Endothelial cell of umbilical vein (primary cell): ENCODE results near the gene AQP12B. TPM values are rescaled to one million over a fixed set of nuclear protein-coding genes. Genes with fewer than 3 reads are reported as not detected.

Source experiments
- BruUV-seq: library from RNA; stranded (reverse); fragments of 400-500 nt; replicated peaks from 2 replicates; lab custom pipeline; 2021; lab: Mats Ljungman, UMichigan
- CTCF ChIA-PET: fragments of 300-600, 350-600 bp; sonication (Branson Sonifier 250); formaldehyde crosslinking; loops from one replicate; lab custom pipeline; 2021; ENCODE audit warnings: antibody characterized with exemption, inconsistent platforms; lab: Charles Lee
- POLR2A ChIA-PET: fragments of 300-600, 350-600 bp; sonication (Branson Sonifier 250); formaldehyde crosslinking; loops from one replicate; lab custom pipeline; 2021; ENCODE audit warnings: antibody characterized with exemption, inconsistent platforms; lab: Charles Lee
- DNase-seq: peaks from one replicate; pipeline ENCODE4 v3.0.0-alpha.2; 2011; ENCODE audit warnings: low read depth, low spot score
- FAIRE-seq: peaks from 2 replicates; lab custom pipeline; 2011; peaks lifted over from hg19 to GRCh38; lab: Jason Lieb, UNC
- H2AFZ ChIP-seq: 2 replicates; pipeline ENCODE4 v1.6.0; 2012; ENCODE audit warnings: low read depth, low read length, control low read depth, inconsistent platforms
- H3K27ac ChIP-seq: 2 replicates; pipeline ENCODE4 v1.5.1; 2011; ENCODE audit warnings: low read depth, mild to moderate bottlenecking, control low read depth, low read length, moderate library complexity; ENCODE audit not compliant: insufficient read depth
- H3K27me3 ChIP-seq, 2 experiments: 2 replicates each; pipeline versions ENCODE4 v1.6.0 to v1.6.1; 2011; ENCODE audit warnings: low read length in 2 of 2, mixed read lengths in 1 of 2; ENCODE audit not compliant: control insufficient read depth in 2 of 2, insufficient read depth in 2 of 2
- H3K36me3 ChIP-seq, 2 experiments: 2 replicates in 1 of 2; 3 replicates in 1 of 2; pipeline ENCODE4 v1.5.1; 2011; ENCODE audit warnings: low read length in 2 of 2, mild to moderate bottlenecking in 1 of 2, moderate library complexity in 1 of 2; ENCODE audit not compliant: control insufficient read depth in 2 of 2, insufficient read depth in 2 of 2; ENCODE audit errors: extremely low read depth in 1 of 2
- H3K4me1 ChIP-seq: 3 replicates; pipeline ENCODE4 v1.5.1; 2011; ENCODE audit warnings: mild to moderate bottlenecking, low read length; ENCODE audit not compliant: control insufficient read depth, insufficient read depth; ENCODE audit errors: extremely low read depth
- H3K4me2 ChIP-seq: 2 replicates; pipeline ENCODE4 v1.6.1; 2011; ENCODE audit warnings: low read length, control low read depth, mixed read lengths; ENCODE audit not compliant: insufficient read depth
- H3K4me3 ChIP-seq, 3 experiments: fragments of 200-600 bp in 1 of 3; sonication (generic), shearing (Covaris generic) in 1 of 3; replicated peaks in 1 of 3; 2 replicates each; pipeline ENCODE4 v1.5.1; 2011 to 2016; ENCODE audit warnings: control low read depth in 3 of 3, low read length in 3 of 3, mild to moderate bottlenecking in 2 of 3, inconsistent platforms in 1 of 3, low read depth in 1 of 3, moderate library complexity in 1 of 3; ENCODE audit not compliant: insufficient read depth in 1 of 3
- H3K79me2 ChIP-seq: 2 replicates; pipeline ENCODE4 v1.6.0; 2012; ENCODE audit warnings: low read length, inconsistent platforms; ENCODE audit not compliant: control insufficient read depth, insufficient read depth
- H3K9ac ChIP-seq: replicated peaks from 2 replicates; pipeline ENCODE3; 2011; ENCODE audit warnings: low read length, control low read depth; ENCODE audit not compliant: insufficient read depth; ENCODE audit errors: extremely low read depth
- H3K9me1 ChIP-seq: replicated peaks from 3 replicates; pipeline ENCODE4 v1.6.0; 2011; ENCODE audit warnings: mild to moderate bottlenecking, low read length; ENCODE audit not compliant: control insufficient read depth, insufficient read depth; ENCODE audit errors: extremely low read depth
- H3K9me3 ChIP-seq: replicated peaks from 2 replicates; pipeline ENCODE4 v1.5.1; 2012; ENCODE audit warnings: low read length, inconsistent platforms; ENCODE audit not compliant: control insufficient read depth, insufficient read depth
- H4K20me1 ChIP-seq: replicated peaks from 2 replicates; pipeline ENCODE3; 2011; ENCODE audit warnings: mild to moderate bottlenecking, low read length; ENCODE audit not compliant: control insufficient read depth, insufficient read depth; ENCODE audit errors: extremely low read depth
- EZH2 ChIP-seq: IDR thresholded peaks from 2 replicates; pipeline ENCODE4 v1.6.1; 2012; ENCODE audit warnings: borderline replicate concordance, low read depth, mild to moderate bottlenecking, moderate library complexity, low read length, inconsistent platforms; ENCODE audit not compliant: severe bottlenecking
- FOS ChIP-seq: IDR thresholded peaks from 2 replicates; pipeline ENCODE4 v1.6.1; 2011; ENCODE audit warnings: mild to moderate bottlenecking, low read length, moderate library complexity, borderline replicate concordance; ENCODE audit not compliant: insufficient read depth
- GATA2 ChIP-seq: IDR thresholded peaks from 2 replicates; pipeline ENCODE4 v1.7.0; 2011; ENCODE audit warnings: low read depth, mild to moderate bottlenecking, moderate library complexity, mixed read lengths, low read length; ENCODE audit not compliant: insufficient read length, insufficient read depth
- JUN ChIP-seq: IDR thresholded peaks from 2 replicates; pipeline ENCODE4 v1.6.1; 2011; ENCODE audit warnings: borderline replicate concordance, low read depth; ENCODE audit not compliant: insufficient read length, insufficient read depth
- MYC ChIP-seq: IDR thresholded peaks from one replicate; pipeline ENCODE4 v1.6.1; 2011; ENCODE audit warnings: mild to moderate bottlenecking, low read depth, low read length
- POLR2A ChIP-seq: IDR thresholded peaks from 2 replicates; pipeline ENCODE4 v1.6.1; 2012; ENCODE audit warnings: low read depth, mild to moderate bottlenecking, control low read depth, low read length
- POLR2AphosphoS5 ChIP-seq: IDR thresholded peaks from 2 replicates; pipeline ENCODE4 v1.6.1; 2012; ENCODE audit warnings: low read depth, mild to moderate bottlenecking, control low read depth, low read length, moderate library complexity; ENCODE audit not compliant: insufficient read depth
- dilution Hi-C: fragments of 300-500 bp; cut with MboI; formaldehyde crosslinking; loops from one replicate; pipeline ENCODE4 v1.15.0; 2019; ENCODE audit warnings: low sequenced_read_pairs; ENCODE audit not compliant: extremely low pct_ligation_motif_present
- intact Hi-C: fragments of 100-400 bp; cut with micrococcal nuclease; formaldehyde crosslinking; loops from one replicate; pipeline ENCODE4 v1.10.0; 2022
- polyA plus RNA-seq, 4 experiments: library from polyadenylated mRNA; depleted of rRNA in 3 of 4; stranded (reverse) in 3 of 4; unstranded in 1 of 4; fragments of >200 nt; gene quantifications; 2 replicates each; pipeline versions ENCODE4 v1.2.1 to v1.2.3, GENCODE V29; 2011 to 2012; ENCODE audit warnings: missing spikeins in 1 of 4
- total RNA-seq: library from RNA; stranded (reverse); gene quantifications from 2 replicates; pipeline ENCODE4 v1.2.3, GENCODE V29; 2021
- TF ChIP-seq, protein P1 (sequence below): IDR thresholded peaks from 2 replicates; pipeline ENCODE4 v1.6.1; 2011; ENCODE audit not compliant: insufficient read depth, insufficient read length
- TF ChIP-seq, protein P2 (sequence below), 2 donors: IDR thresholded peaks; 1 replicate in 1 of 2; 2 replicates in 1 of 2; pipeline ENCODE4 v1.5.1; 2011; ENCODE audit warnings: low read length in 2 of 2, mild to moderate bottlenecking in 2 of 2, moderate library complexity in 2 of 2, control low read depth in 1 of 2, inconsistent platforms in 1 of 2, low read depth in 1 of 2; ENCODE audit not compliant: insufficient read depth in 1 of 2; ENCODE audit errors: extremely low read depth in 1 of 2

The AQP12B gene
- total and polyA plus RNA-seq, 2 donors (not counting 3 experiments of a cell fraction or from before 2014, with no cell fraction given) = not detected

DNA sequence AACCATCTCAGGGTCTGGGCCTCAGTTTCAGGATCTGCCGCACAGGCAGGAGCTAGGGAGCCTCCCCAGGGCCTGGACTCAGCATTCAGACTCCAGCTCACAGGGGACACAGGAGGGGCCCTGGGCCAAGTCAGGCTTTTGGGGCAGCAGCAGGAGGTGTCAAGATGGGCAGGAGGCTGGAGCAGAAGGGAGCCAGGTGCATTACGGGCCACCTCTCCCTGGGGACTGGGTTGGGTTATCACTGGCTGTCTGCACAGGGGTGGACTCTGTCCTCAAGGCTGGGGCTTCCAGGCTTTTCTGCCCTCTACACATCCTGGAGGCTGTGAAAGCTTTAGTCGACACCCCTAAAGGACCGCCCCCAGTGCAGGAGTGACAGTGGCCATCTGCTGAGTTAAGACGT, 29.0 kb upstream of the AQP12B start:
- CTCF ChIA-PET = no interaction called here

More for the DNA sequence above, 29.0 kb upstream of the AQP12B start:
- H3K4me1 ChIP-seq = no peaks in the 10 kb centered on the region
- dilution Hi-C loops = no loop called here
- H3K27me3 ChIP-seq = no peaks in the 10 kb centered on the region
- DNase-seq (no peak), FAIRE-seq (no peak)
- POLR2A ChIA-PET = no interaction called here
- H3K27ac ChIP-seq = no peak overlapping the region
- H3K4me3 ChIP-seq = no peak overlapping the region
- no peak overlapping the region for H3K4me2 ChIP-seq
- H3K79me2 ChIP-seq = no peaks in the 10 kb centered on the region
- no peak overlapping the region for H2AFZ ChIP-seq
- no peaks in the 10 kb centered on the region for H4K20me1 ChIP-seq
- no peak overlapping the region for H3K9ac ChIP-seq
- H3K36me3 ChIP-seq = no peaks in the 10 kb centered on the region
- no TSS peak for BruUV-seq
- intact Hi-C loops = no loop called here
- no peaks in the 10 kb centered on the region for H3K9me3 ChIP-seq
- H3K9me1 ChIP-seq = no peaks in the 10 kb centered on the region
- TF ChIP-seq, protein P1, sequence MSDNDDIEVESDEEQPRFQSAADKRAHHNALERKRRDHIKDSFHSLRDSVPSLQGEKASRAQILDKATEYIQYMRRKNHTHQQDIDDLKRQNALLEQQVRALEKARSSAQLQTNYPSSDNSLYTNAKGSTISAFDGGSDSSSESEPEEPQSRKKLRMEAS = no peak
- no peak for TF ChIP-seq MYC
- no peak for TF ChIP-seq JUN
- no peak for TF ChIP-seq GATA2
- no peak for TF ChIP-seq POLR2A
- TF ChIP-seq EZH2 = no peak
- no peak for TF ChIP-seq FOS
- no peak for TF ChIP-seq POLR2AphosphoS5
- TF ChIP-seq, protein P2, sequence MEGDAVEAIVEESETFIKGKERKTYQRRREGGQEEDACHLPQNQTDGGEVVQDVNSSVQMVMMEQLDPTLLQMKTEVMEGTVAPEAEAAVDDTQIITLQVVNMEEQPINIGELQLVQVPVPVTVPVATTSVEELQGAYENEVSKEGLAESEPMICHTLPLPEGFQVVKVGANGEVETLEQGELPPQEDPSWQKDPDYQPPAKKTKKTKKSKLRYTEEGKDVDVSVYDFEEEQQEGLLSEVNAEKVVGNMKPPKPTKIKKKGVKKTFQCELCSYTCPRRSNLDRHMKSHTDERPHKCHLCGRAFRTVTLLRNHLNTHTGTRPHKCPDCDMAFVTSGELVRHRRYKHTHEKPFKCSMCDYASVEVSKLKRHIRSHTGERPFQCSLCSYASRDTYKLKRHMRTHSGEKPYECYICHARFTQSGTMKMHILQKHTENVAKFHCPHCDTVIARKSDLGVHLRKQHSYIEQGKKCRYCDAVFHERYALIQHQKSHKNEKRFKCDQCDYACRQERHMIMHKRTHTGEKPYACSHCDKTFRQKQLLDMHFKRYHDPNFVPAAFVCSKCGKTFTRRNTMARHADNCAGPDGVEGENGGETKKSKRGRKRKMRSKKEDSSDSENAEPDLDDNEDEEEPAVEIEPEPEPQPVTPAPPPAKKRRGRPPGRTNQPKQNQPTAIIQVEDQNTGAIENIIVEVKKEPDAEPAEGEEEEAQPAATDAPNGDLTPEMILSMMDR (IDR thresholded peaks at IDR 0.05; ENCODE audit: extremely low read depth in 1 of 2, insufficient read depth in 1 of 2, low read depth in 1 of 2, low read length in 2 of 2) = no peak
